Effector memory CD4-positive, alpha-beta T cell (primary cell): Measurements from ENCODE around the gene USP6NL.

Experiments used
- DNase-seq, 3 donors: peaks; one replicate each; pipeline ENCODE4 v3.0.0-alpha.2; 2020
- H3K27ac ChIP-seq: 2 replicates; pipeline ENCODE4 v1.7.0; 2013; ENCODE audit warnings: mild to moderate bottlenecking, low read length, moderate library complexity; ENCODE audit not compliant: insufficient read depth, poor library complexity, severe bottlenecking
- H3K27me3 ChIP-seq: replicated peaks from 2 replicates; pipeline ENCODE4 v1.7.0; 2013; ENCODE audit warnings: mild to moderate bottlenecking, low read length; ENCODE audit not compliant: insufficient read depth, control insufficient read depth, poor library complexity, severe bottlenecking
- H3K36me3 ChIP-seq: 2 replicates; pipeline ENCODE4 v1.7.0; 2013; ENCODE audit warnings: mild to moderate bottlenecking, low read length, moderate library complexity; ENCODE audit not compliant: control insufficient read depth, insufficient read depth
- H3K4me1 ChIP-seq: 2 replicates; pipeline ENCODE4 v1.7.0; 2013; ENCODE audit warnings: low read length, mild to moderate bottlenecking; ENCODE audit not compliant: control insufficient read depth, insufficient read depth, poor library complexity, severe bottlenecking
- H3K4me3 ChIP-seq: 2 replicates; pipeline ENCODE4 v1.7.0; 2013; ENCODE audit warnings: low read length, low read depth, mild to moderate bottlenecking; ENCODE audit not compliant: insufficient read depth, poor library complexity, severe bottlenecking
- H3K9me3 ChIP-seq: 2 replicates; pipeline ENCODE4 v1.7.0; 2013; ENCODE audit warnings: mild to moderate bottlenecking, low read length, moderate library complexity; ENCODE audit not compliant: control insufficient read depth

The USP6NL gene

GRCh38 chr10:11527068-11527467, 84.4 kb downstream of the USP6NL start:
- no peaks in the 10 kb centered on the region for H3K9me3 ChIP-seq
- no peaks in the 10 kb centered on the region for H3K36me3 ChIP-seq
- H3K4me3 ChIP-seq: no peak overlapping the region
- H3K27me3 ChIP-seq: no peaks in the 10 kb centered on the region
- no peak overlapping the region for H3K27ac ChIP-seq
- DNase-seq: no peak
- H3K4me1 ChIP-seq: no peaks in the 10 kb centered on the region

- no peak for DNase-seq
- Histone ChIP-seq H3K4me1 (no peaks in the 10 kb centered on the region), H3K4me3 (no peak overlapping the region), H3K27me3 (no peaks in the 10 kb centered on the region), H3K27ac (no peak overlapping the region), H3K9me3 (no peaks in the 10 kb centered on the region), H3K36me3 (no peaks in the 10 kb centered on the region)
Measured at GRCh38 chr10:11525503-11525902, 85.9 kb downstream of the USP6NL start.

- no peaks in the 10 kb centered on the region for H3K4me1 ChIP-seq
- no peak overlapping the region for H3K27ac ChIP-seq
- no peak overlapping the region for H3K4me3 ChIP-seq
- H3K27me3 ChIP-seq: no peaks in the 10 kb centered on the region
- H3K9me3 ChIP-seq: no peaks in the 10 kb centered on the region
- no peak for DNase-seq
- H3K36me3 ChIP-seq: no peaks in the 10 kb centered on the region
Measured at GRCh38 chr10:11522821-11523245, 88.6 kb downstream of the USP6NL start.

GRCh38 chr10:11521860-11522259, 89.6 kb downstream of the USP6NL start:
- Histone ChIP-seq H3K4me3 (no peak overlapping the region), H3K9me3 (no peaks in the 10 kb centered on the region), H3K27me3 (no peaks in the 10 kb centered on the region), H3K4me1 (no peaks in the 10 kb centered on the region), H3K36me3 (no peaks in the 10 kb centered on the region), H3K27ac (no peak overlapping the region)
- no peak for DNase-seq

- H3K27ac ChIP-seq: no peak overlapping the region
- H3K4me3 ChIP-seq: no peak overlapping the region
- H3K4me1 ChIP-seq: no peaks in the 10 kb centered on the region
- no peak for DNase-seq
- H3K27me3 ChIP-seq: no peaks in the 10 kb centered on the region
- H3K9me3 ChIP-seq: no peaks in the 10 kb centered on the region
- no peaks in the 10 kb centered on the region for H3K36me3 ChIP-seq
Measured at GRCh38 chr10:11520892-11521291, 90.6 kb downstream of the USP6NL start.

GRCh38 chr10:11517150-11517549, 94.3 kb downstream of the USP6NL start:
- H3K4me3 ChIP-seq: no peak overlapping the region
- H3K27me3 ChIP-seq: no peaks in the 10 kb centered on the region
- no peaks in the 10 kb centered on the region for H3K4me1 ChIP-seq
- H3K36me3 ChIP-seq: no peaks in the 10 kb centered on the region
- no peak overlapping the region for H3K27ac ChIP-seq
- H3K9me3 ChIP-seq: no peaks in the 10 kb centered on the region
- DNase-seq: no peak

GRCh38 chr10:11516431-11516746, 95.1 kb downstream of the USP6NL start:
- no peak for DNase-seq
- Histone ChIP-seq H3K9me3 (no peaks in the 10 kb centered on the region), H3K4me3 (no peak overlapping the region), H3K27me3 (no peaks in the 10 kb centered on the region), H3K4me1 (no peaks in the 10 kb centered on the region), H3K36me3 (no peaks in the 10 kb centered on the region), H3K27ac (no peak overlapping the region)

- Histone ChIP-seq H3K27me3 (no peaks in the 10 kb centered on the region), H3K4me3 (no peak overlapping the region), H3K9me3 (no peaks in the 10 kb centered on the region), H3K4me1 (no peaks in the 10 kb centered on the region), H3K27ac (no peak overlapping the region), H3K36me3 (no peaks in the 10 kb centered on the region)
- peak in 1 of 3 donors; percentile 28 for DNase-seq
Measured at GRCh38 chr10:11515596-11516430, 95.6 kb downstream of the USP6NL start.

- H3K27me3 ChIP-seq: no peaks in the 10 kb centered on the region
- H3K36me3 ChIP-seq: no peaks in the 10 kb centered on the region
- no peak overlapping the region for H3K4me3 ChIP-seq
Measured at GRCh38 chr10:11513727-11514126, 97.7 kb downstream of the USP6NL start.

GRCh38 chr10:11512596-11512995, 98.9 kb downstream of the USP6NL start:
- DNase-seq: no peak
- no peaks in the 10 kb centered on the region for H3K4me1 ChIP-seq
- H3K27ac ChIP-seq: no peak overlapping the region
- H3K9me3 ChIP-seq: no peaks in the 10 kb centered on the region
- H3K27me3 ChIP-seq: no peaks in the 10 kb centered on the region
- no peak overlapping the region for H3K4me3 ChIP-seq
- no peaks in the 10 kb centered on the region for H3K36me3 ChIP-seq

More at GRCh38 chr10:11513727-11514126, 97.7 kb downstream of the USP6NL start:
- Histone ChIP-seq H3K27ac (no peak overlapping the region), H3K9me3 (no peaks in the 10 kb centered on the region), H3K4me1 (no peaks in the 10 kb centered on the region)
- no peak for DNase-seq
